Stimulated activated naive CD4-positive, alpha-beta T cell treated with Interleukin-2 at 50 U/mL for 16 hours (primary cell): ENCODE results near the gene NEK3.
"Not testable (repeated sequence)": the region's sequence is repeated elsewhere in the genome, so short reads cannot be mapped to it uniquely, and the experiment has no call there.

ENCODE experiments used
- DNase-seq: peaks from one replicate; lab custom pipeline; 2025; lab: John Stamatoyannopoulos, UW

The NEK3 gene

GRCh38 chr13:52159159-52159982 is at the start of gene NEK3:
NEK3 (minus strand) TSS chr13:52159597; CDS start chr13:52156191, 3,406 bp downstream.
- DNase-seq = peak; percentile 62

GRCh38 chr13:52208384-52208783 is 49.0 kb upstream of the NEK3 start:
- not testable (repeated sequence) for DNase-seq

- not testable (repeated sequence) for DNase-seq
Observed at GRCh38 chr13:52207896-52208295, 48.5 kb upstream of the NEK3 start.

- not testable (repeated sequence) for DNase-seq
Observed at GRCh38 chr13:52207337-52207736, 47.9 kb upstream of the NEK3 start.

- not testable (repeated sequence) for DNase-seq
Observed at GRCh38 chr13:52204546-52204945, 45.1 kb upstream of the NEK3 start.

- DNase-seq = not testable (repeated sequence)
Observed at GRCh38 chr13:52203864-52204263, 44.5 kb upstream of the NEK3 start.

- DNase-seq = not testable (repeated sequence)
Observed at GRCh38 chr13:52202506-52202905, 43.1 kb upstream of the NEK3 start.

- DNase-seq = not testable (repeated sequence)
Observed at GRCh38 chr13:52201439-52202193, 42.2 kb upstream of the NEK3 start.

GRCh38 chr13:52195401-52195837 is 36.0 kb upstream of the NEK3 start:
- DNase-seq = peak; percentile 38

GRCh38 chr13:52194184-52194868 is 34.9 kb upstream of the NEK3 start:
- DNase-seq = peak; percentile 79

GRCh38 chr13:52193587-52194183 is 34.3 kb upstream of the NEK3 start:
- not testable (repeated sequence) for DNase-seq

- not testable (repeated sequence) for DNase-seq
Observed at GRCh38 chr13:52187424-52188187, 28.2 kb upstream of the NEK3 start.

- no peak for DNase-seq
Observed at GRCh38 chr13:52187029-52187423, 27.6 kb upstream of the NEK3 start.

GRCh38 chr13:52181316-52181954 is 22.0 kb upstream of the NEK3 start:
- DNase-seq = not testable (repeated sequence)

GRCh38 chr13:52179925-52180324 is 20.5 kb upstream of the NEK3 start:
- no peak for DNase-seq

- no peak for DNase-seq
Observed at GRCh38 chr13:52177276-52177675, 17.9 kb upstream of the NEK3 start.

GRCh38 chr13:52173970-52174369 is 14.6 kb upstream of the NEK3 start:
- DNase-seq = not testable (repeated sequence)

GRCh38 chr13:52173373-52173772 is 14.0 kb upstream of the NEK3 start:
- DNase-seq = no peak

- not testable (repeated sequence) for DNase-seq
Observed at GRCh38 chr13:52171686-52172085, 12.3 kb upstream of the NEK3 start.

GRCh38 chr13:52170828-52171391 is 11.5 kb upstream of the NEK3 start:
- DNase-seq = not testable (repeated sequence)
